ENCODE data around the gene MAB21L4. TPM values are rescaled to one million over a fixed set of nuclear protein-coding genes. Genes with fewer than 3 reads are reported as not detected.

The MAB21L4 gene
- total RNA-seq, 4 donors from 2014 or later = 41.3 to 121 (median 69.1) TPM

DNA sequence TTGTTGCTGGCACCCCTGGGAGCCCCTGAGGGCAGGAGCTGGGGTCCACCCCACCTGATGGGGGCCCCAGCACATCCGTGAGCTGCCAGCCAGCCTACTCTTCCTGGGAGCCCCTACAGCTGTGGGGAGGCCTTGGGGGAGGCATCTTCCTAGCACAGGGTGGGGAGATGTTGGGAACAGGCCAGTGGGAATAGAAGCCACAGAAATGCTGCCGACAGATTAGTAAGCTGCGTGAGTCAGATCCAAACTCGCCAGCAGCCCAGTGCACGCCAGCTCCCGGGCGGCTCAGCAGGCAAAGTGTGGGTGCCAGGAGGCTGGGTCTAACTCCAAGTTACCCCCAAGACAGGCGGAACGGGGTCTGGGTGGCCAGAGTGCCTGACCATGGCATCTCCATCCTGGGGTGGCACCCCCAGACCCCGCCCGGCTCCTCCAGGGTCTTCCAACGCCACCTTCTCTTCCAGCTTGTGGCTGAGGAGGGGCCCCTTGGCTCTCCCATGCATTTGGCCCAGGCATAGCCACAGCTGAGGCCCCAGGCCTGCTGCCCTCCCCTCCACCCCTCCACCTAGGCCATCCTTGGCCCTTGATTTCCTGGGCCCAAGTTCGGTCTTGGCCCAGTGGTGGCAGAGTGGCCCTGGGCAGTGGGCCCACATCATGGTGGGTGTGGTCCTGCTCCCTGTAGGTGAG is 25.5 kb upstream of the MAB21L4 start:
- intact Hi-C loops (cut with DNase I; ENCODE audit: low total_unique reads) = no loop called here
- no peak overlapping the region for H3K4me3 ChIP-seq (ENCODE audit: low read depth, poor library complexity, severe bottlenecking)
- 20 to 47% methylated on average over 1 to 13 of the region's 13 CpGs for WGBS, 2 donors
- TF ChIP-seq, protein P1, sequence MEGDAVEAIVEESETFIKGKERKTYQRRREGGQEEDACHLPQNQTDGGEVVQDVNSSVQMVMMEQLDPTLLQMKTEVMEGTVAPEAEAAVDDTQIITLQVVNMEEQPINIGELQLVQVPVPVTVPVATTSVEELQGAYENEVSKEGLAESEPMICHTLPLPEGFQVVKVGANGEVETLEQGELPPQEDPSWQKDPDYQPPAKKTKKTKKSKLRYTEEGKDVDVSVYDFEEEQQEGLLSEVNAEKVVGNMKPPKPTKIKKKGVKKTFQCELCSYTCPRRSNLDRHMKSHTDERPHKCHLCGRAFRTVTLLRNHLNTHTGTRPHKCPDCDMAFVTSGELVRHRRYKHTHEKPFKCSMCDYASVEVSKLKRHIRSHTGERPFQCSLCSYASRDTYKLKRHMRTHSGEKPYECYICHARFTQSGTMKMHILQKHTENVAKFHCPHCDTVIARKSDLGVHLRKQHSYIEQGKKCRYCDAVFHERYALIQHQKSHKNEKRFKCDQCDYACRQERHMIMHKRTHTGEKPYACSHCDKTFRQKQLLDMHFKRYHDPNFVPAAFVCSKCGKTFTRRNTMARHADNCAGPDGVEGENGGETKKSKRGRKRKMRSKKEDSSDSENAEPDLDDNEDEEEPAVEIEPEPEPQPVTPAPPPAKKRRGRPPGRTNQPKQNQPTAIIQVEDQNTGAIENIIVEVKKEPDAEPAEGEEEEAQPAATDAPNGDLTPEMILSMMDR (IDR thresholded peaks at IDR 0.05) = no peak
- no peak for TF ChIP-seq POLR2A (IDR thresholded peaks at IDR 0.05)
- DNase-seq (ENCODE audit: low spot score in 2 of 2) = peak; percentile 65 to 94

DNA sequence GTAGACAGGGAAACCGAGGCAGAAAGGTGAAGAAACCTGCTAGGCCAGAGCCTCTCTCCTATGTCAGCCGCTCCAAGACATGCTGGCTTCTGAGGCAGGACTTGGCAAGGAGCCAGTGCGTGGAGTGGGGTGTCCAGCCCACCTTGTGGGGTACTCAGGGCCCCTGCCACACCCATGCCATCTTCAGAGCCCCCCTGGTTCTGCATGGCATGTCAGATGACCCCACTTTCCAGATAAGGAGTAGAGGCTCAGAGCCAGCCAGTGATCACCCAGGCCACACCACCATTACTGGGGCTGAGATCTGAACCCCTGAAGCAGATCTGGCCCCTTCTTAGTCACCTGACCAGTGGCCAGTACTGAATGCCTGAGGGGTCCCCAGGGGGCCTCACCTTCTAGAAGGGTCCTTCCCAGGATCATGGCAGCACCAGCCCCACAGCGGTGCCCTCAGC is 24.9 kb upstream of the MAB21L4 start:
- WGBS, 2 donors = 62 to 69% methylated on average over 3 to 4 of the region's 4 CpGs
- TF ChIP-seq, protein P1 (IDR thresholded peaks at IDR 0.05) = no peak
- no peak for TF ChIP-seq POLR2A (IDR thresholded peaks at IDR 0.05)
- peak; percentile 19 to 85 for DNase-seq (ENCODE audit: low spot score in 2 of 2)
- intact Hi-C loops (cut with DNase I; ENCODE audit: low total_unique reads) = no loop called here
- H3K4me3 ChIP-seq (ENCODE audit: low read depth, poor library complexity, severe bottlenecking) = no peak overlapping the region

DNA sequence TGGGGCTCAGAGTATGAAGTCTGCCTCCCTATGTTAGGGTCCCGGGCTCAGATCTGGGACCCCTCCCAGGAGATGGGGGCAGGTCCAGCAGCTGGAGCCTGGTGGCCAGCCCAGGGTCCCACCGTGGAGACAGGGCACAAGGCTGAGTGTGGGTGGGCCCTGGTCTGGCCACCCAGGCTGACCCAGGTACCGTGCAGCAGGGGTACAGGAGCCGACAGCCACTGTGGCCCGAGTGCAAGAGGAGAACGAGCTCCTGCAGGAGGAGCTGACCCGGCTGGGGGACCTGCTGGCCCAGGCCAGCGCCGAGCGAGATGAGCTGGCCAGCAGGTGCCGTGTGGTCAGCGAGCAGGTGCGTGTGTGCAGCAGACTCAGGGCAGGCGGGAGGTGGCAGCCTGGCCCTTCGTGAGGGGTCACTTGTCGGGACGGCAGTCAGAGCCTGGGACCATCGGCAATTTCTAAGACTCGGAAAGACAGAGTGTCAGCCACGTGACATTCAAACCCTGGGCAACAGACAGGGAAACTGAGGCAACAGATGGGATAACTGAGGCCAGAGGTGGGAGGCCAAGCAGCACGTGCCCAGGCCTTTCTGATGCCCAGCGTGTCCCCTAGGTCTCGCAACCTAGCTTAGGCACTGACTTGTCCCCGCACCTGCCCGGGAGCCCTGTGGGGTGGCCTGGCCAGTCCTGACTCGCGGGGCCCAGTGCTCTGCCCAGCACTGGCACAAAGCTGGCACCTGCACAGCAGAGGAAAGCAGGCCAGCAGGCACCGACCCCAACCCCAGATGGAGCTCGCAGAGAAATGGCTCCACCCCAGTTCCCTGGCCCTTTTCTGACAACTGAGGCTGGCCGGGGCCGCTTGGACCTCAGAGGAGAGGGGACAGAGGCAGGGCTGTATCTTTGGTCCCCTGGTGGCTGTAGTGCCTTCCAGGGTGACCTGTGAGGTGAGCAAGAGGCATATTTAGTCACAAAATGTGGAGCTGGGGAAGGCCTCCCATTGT is 24.1 kb upstream of the MAB21L4 start:
- 83 to 89% methylated on average over 26 to 31 of the region's 31 CpGs for WGBS, 2 donors
- no peak overlapping the region for H3K4me3 ChIP-seq (ENCODE audit: low read depth, poor library complexity, severe bottlenecking)
- intact Hi-C loops (cut with DNase I; ENCODE audit: low total_unique reads) = no loop called here
- peak; percentile 12 to 83 for DNase-seq (ENCODE audit: low spot score in 2 of 2)
- TF ChIP-seq POLR2A (IDR thresholded peaks at IDR 0.05) = no peak
- TF ChIP-seq, protein P1 (IDR thresholded peaks at IDR 0.05) = no peak

DNA sequence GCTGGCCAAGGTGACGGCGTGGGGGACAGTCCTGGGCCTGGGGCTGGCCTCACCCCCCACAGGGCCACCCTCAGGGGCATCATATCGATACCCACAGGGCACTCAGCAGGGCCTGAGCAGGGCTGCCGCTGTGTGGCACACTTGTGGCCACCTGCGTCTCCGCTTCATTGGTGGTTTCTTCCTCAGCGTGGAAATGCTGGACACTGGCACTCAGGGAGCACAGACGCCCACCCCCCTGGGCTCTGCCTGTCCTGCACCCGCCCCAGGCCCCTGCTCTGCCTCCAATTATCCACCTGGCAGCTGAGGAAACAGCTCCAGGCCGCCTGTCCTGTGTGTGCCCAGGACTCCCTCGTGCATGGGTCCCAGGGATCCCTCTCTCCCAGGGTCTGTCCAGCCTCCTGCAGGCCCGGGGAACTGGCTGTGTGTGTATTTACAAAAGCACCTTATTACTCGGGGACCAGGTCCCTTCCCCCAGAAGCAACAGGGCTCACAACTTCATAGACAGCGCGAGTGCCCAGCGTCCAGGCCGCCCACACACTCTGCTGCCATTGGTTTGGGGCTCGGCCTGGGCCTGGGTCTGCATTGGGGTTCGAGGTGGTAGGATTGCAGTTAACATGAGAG is 23.3 kb upstream of the MAB21L4 start:
- intact Hi-C loops (cut with DNase I; ENCODE audit: low total_unique reads) = no loop called here
- 68 to 93% methylated on average over 4 to 12 of the region's 19 CpGs for WGBS, 2 donors
- H3K4me3 ChIP-seq (ENCODE audit: low read depth, poor library complexity, severe bottlenecking) = no peak overlapping the region
- TF ChIP-seq, protein P1 (IDR thresholded peaks at IDR 0.05) = no peak
- DNase-seq (ENCODE audit: low spot score in 2 of 2) = peak; percentile 9 to 75

DNA sequence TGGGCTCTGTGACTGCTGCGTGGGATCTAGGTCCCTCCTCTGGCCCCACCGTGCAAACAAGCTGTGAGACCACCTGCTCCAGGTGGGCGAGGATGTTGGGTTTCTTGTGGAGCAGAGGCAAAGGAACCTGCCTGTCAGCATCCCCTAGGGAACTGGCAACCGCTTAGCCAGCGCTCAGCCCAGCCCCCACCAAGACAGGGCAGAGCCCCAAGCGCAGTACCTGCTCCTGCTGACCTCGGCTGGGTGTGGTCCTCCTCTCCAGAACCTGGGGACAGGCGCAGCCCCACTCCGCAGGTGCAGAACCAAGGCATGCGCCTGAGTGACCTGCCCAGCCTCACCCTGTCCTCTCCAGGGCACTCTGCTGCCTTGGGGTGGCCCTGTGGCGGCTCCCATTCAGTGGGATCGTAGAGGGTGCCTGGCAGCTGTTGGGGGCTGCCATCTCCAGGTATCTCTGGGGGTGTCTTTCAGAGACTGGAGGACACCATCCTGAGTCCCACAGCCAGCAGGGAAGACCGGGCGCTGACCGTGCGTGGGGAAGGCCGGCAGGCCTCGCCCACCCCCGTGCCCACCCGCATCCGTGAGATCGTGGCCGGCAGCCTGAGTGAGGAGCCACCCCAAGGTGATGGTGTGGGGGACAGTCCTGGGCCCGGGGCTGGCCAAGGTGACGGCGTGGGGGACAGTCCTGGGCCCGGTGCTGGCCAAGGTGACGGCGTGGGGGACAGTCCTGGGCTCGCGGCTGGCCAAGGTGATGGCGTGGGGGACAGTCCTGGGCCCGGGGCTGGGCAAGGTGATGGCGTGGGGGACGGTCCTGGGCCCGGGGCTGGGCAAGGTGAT is 22.5 kb upstream of the MAB21L4 start:
- 78 to 83% methylated on average over 26 to 33 of the region's 36 CpGs for WGBS, 2 donors
- DNase-seq (ENCODE audit: low spot score in 2 of 2) = peak in 1 of 2 donors; percentile 72
- intact Hi-C loops (cut with DNase I; ENCODE audit: low total_unique reads) = no loop called here
- TF ChIP-seq POLR2A (IDR thresholded peaks at IDR 0.05) = no peak
- TF ChIP-seq, protein P1 (IDR thresholded peaks at IDR 0.05) = no peak
- H3K4me3 ChIP-seq (ENCODE audit: low read depth, poor library complexity, severe bottlenecking) = no peak overlapping the region

All from lower leg skin (tissue), 4 donors.